Measurements from ENCODE around the gene DPEP1. TPM values are rescaled to one million over a fixed set of nuclear protein-coding genes. Genes with fewer than 3 reads are reported as not detected.

DPEP1 gene
- polyA plus RNA-seq, 3 donors: not detected

- H3K27ac Mint-ChIP-seq: peak overlapping the region in 1 of 7 donors; percentile 75
- WGBS (ENCODE audit: insufficient coverage): 95% methylated on average over 16 of the region's 22 CpGs
- Histone ChIP-seq H3K79me2 (ENCODE audit: insufficient read depth, low read length) (peaks cover 3% of the 10 kb centered on the region), H3K36me3 (replicated peaks in 1 of 2; ENCODE audit: control insufficient read depth in 1 of 2, insufficient read depth in 2 of 2, low read length in 2 of 2) (peaks cover 50 to 59% of the 10 kb centered on the region in 2 donors), H2AFZ (ENCODE audit: insufficient read depth, low read depth, low read length, poor library complexity, severe bottlenecking) (no peak overlapping the region), H3K27ac (ENCODE audit: low read depth in 1 of 2, low read length in 2 of 2) (no peak overlapping the region), H3K9ac (ENCODE audit: insufficient read depth, low read length, poor library complexity, severe bottlenecking) (no peak overlapping the region), H3K4me2 (replicated peaks; ENCODE audit: extremely low read depth, low read length, poor library complexity, severe bottlenecking) (no peak overlapping the region), H4K20me1 (ENCODE audit: insufficient read depth, low read length) (peaks cover 28% of the 10 kb centered on the region), H3K4me3 (replicated peaks in 1 of 3; ENCODE audit: low read depth in 2 of 3, low read length in 3 of 3) (no peak overlapping the region), H3K27me3 (ENCODE audit: control insufficient read depth in 2 of 2, insufficient read depth in 2 of 2, low read length in 2 of 2) (no peaks in the 10 kb centered on the region), H3K9me3 (replicated peaks in 1 of 2; ENCODE audit: control insufficient read depth in 1 of 2, insufficient read depth in 1 of 2, low read length in 2 of 2) (no peaks in the 10 kb centered on the region), H3K4me1 (ENCODE audit: control insufficient read depth in 1 of 2, insufficient read depth in 2 of 2, low read length in 2 of 2) (no peaks in the 10 kb centered on the region)
- H3K4me3 Mint-ChIP-seq: no peak overlapping the region
- H3K36me3 Mint-ChIP-seq: peaks cover 44 to 66% of the 10 kb centered on the region in 2 donors
- H3K27me3 Mint-ChIP-seq (ENCODE audit: low read depth in 3 of 3): peaks cover 0 to 2% (median 1%) of the 10 kb centered on the region in 3 donors
- no peak for TF ChIP-seq CTCF (IDR thresholded peaks at IDR 0.05)
- DNase-seq: no peak
- H3K9me3 Mint-ChIP-seq: peaks cover 0 to 2% (median 0%) of the 10 kb centered on the region in 7 donors
- no peaks in the 10 kb centered on the region for H3K4me1 Mint-ChIP-seq
- intact Hi-C loops (cut with micrococcal nuclease): loop anchor here in 1 of 2 donors (10.0 kb wide), 1 partner anchor 71 kb away; the partner anchor contains the start of gene CPNE7
Measured at GRCh38 chr16:89646270-89646669, 32.8 kb downstream of the DPEP1 start.

- Histone ChIP-seq H3K4me3 (replicated peaks in 1 of 3; ENCODE audit: low read depth in 2 of 3, low read length in 3 of 3) (no peak overlapping the region), H3K27me3 (ENCODE audit: control insufficient read depth in 2 of 2, insufficient read depth in 2 of 2, low read length in 2 of 2) (no peaks in the 10 kb centered on the region), H3K9me3 (replicated peaks in 1 of 2; ENCODE audit: control insufficient read depth in 1 of 2, insufficient read depth in 1 of 2, low read length in 2 of 2) (no peaks in the 10 kb centered on the region), H4K20me1 (ENCODE audit: insufficient read depth, low read length) (peaks cover 34% of the 10 kb centered on the region), H3K9ac (ENCODE audit: insufficient read depth, low read length, poor library complexity, severe bottlenecking) (no peak overlapping the region), H2AFZ (ENCODE audit: insufficient read depth, low read depth, low read length, poor library complexity, severe bottlenecking) (no peak overlapping the region), H3K4me1 (ENCODE audit: control insufficient read depth in 1 of 2, insufficient read depth in 2 of 2, low read length in 2 of 2) (no peaks in the 10 kb centered on the region), H3K4me2 (replicated peaks; ENCODE audit: extremely low read depth, low read length, poor library complexity, severe bottlenecking) (no peak overlapping the region), H3K36me3 (replicated peaks in 1 of 2; ENCODE audit: control insufficient read depth in 1 of 2, insufficient read depth in 2 of 2, low read length in 2 of 2) (peaks cover 56 to 66% of the 10 kb centered on the region in 2 donors), H3K27ac (ENCODE audit: low read depth in 1 of 2, low read length in 2 of 2) (no peak overlapping the region), H3K79me2 (ENCODE audit: insufficient read depth, low read length) (peaks cover 7% of the 10 kb centered on the region)
- DNase-seq: no peak
- H3K27me3 Mint-ChIP-seq (ENCODE audit: low read depth in 3 of 3): peaks cover 0 to 2% (median under 1%) of the 10 kb centered on the region in 3 donors
- peaks cover 46 to 72% of the 10 kb centered on the region in 2 donors for H3K36me3 Mint-ChIP-seq
- H3K27ac Mint-ChIP-seq: no peak overlapping the region
- no peaks in the 10 kb centered on the region for H3K4me1 Mint-ChIP-seq
- WGBS (ENCODE audit: insufficient coverage): 96% methylated on average over 10 of the region's 12 CpGs
- no peak overlapping the region for H3K4me3 Mint-ChIP-seq
- TF ChIP-seq CTCF (IDR thresholded peaks at IDR 0.05): no peak
- intact Hi-C loops (cut with micrococcal nuclease): loop anchor here in 1 of 2 donors (10.0 kb wide), 1 partner anchor 72 kb away; the partner anchor contains the start of gene CPNE7
- peaks cover 0 to 2% (median 0%) of the 10 kb centered on the region in 7 donors for H3K9me3 Mint-ChIP-seq
Measured at GRCh38 chr16:89646906-89647305, 33.5 kb downstream of the DPEP1 start.

All from CD14-positive monocyte (primary cell).